Ectodermal cell (in vitro differentiated cells): ENCODE results near the gene LUC7L2.

Experiments used
- H3K27ac ChIP-seq: 2 replicates; pipeline ENCODE4 v1.7.0; 2013; ENCODE audit warnings: mild to moderate bottlenecking, low read depth, low read length; ENCODE audit not compliant: insufficient read depth, poor library complexity, severe bottlenecking
- H3K27me3 ChIP-seq: 2 replicates; pipeline ENCODE4 v1.7.0; 2013; ENCODE audit warnings: mild to moderate bottlenecking, low read length; ENCODE audit not compliant: insufficient read depth, control insufficient read depth, poor library complexity, severe bottlenecking
- H3K36me3 ChIP-seq: one replicate; pipeline ENCODE4 v1.7.0; 2013; ENCODE audit warnings: low read length; ENCODE audit not compliant: control insufficient read depth, insufficient read depth
- H3K4me1 ChIP-seq: one replicate; pipeline ENCODE4 v1.7.0; 2013; ENCODE audit warnings: low read length; ENCODE audit not compliant: control insufficient read depth, insufficient read depth
- H3K4me3 ChIP-seq: 2 replicates; pipeline ENCODE4 v1.7.0; 2013; ENCODE audit warnings: low read depth, low read length, control low read depth; ENCODE audit not compliant: insufficient read depth
- H3K9me3 ChIP-seq: 2 replicates; pipeline ENCODE4 v1.7.0; 2013; ENCODE audit warnings: mild to moderate bottlenecking, low read length, moderate library complexity; ENCODE audit not compliant: control insufficient read depth
- WGBS, 2 experiments: methylation state at CpG; one replicate each; pipeline ENCODE4 v1.1.7; 2013; ENCODE audit warnings: missing lambda C conversion rate in 2 of 2; 5-methylcytosine and 5-hydroxymethylcytosine counted together

Gene LUC7L2

DNA sequence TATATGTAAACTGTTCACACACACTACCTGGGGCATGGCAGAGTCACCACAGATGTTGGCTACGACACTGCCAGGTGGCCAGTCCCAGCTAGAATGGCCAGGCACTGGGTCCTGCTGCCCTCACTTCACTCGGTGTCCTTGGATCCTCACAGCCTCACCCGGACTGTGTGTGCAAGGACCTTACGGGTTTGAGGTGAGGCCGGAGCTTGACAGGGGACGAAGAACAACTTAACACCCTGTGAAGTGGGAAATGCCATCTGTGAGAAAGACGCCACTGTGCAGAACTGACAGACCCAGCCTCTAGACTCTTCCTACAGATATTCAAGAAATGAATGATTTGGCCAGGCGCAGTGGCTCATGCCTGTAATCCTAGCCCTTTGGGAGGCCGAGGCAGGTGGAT lies 77.1 kb downstream of the LUC7L2 start:
- Histone ChIP-seq H3K27ac (no peak overlapping the region), H3K9me3 (no peaks in the 10 kb centered on the region), H3K27me3 (no peaks in the 10 kb centered on the region), H3K36me3 (no peaks in the 10 kb centered on the region), H3K4me1 (no peaks in the 10 kb centered on the region), H3K4me3 (no peak overlapping the region)
- 95 to 96% methylated on average over 9 of the region's 9 CpGs for WGBS, 2 experiments

DNA sequence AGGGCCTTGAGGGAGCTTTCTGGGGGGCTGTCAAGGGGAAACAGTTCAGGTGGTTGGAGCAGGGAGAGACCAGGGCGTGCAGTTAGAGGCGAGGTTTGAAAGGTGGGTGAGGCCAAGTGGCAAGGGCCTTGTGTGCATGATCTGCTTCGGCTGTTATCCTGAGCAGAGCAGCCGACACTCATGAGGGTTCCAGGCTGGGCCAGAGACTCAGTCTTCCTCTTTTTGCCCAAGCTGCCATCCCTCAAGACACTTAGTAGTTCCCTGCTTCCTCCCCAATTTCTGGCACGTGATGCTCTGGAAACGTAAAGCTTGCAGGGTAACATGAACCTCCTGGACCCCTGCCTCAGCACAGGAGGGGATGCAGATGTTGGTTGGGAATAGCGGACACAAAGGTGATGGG lies 79.7 kb downstream of the LUC7L2 start:
- WGBS, 2 experiments, result 93 to 95% methylated on average over 7 of the region's 7 CpGs
- Histone ChIP-seq H3K27ac (no peak overlapping the region), H3K36me3 (no peaks in the 10 kb centered on the region), H3K4me3 (no peak overlapping the region), H3K27me3 (no peaks in the 10 kb centered on the region), H3K4me1 (no peaks in the 10 kb centered on the region), H3K9me3 (no peaks in the 10 kb centered on the region)

DNA sequence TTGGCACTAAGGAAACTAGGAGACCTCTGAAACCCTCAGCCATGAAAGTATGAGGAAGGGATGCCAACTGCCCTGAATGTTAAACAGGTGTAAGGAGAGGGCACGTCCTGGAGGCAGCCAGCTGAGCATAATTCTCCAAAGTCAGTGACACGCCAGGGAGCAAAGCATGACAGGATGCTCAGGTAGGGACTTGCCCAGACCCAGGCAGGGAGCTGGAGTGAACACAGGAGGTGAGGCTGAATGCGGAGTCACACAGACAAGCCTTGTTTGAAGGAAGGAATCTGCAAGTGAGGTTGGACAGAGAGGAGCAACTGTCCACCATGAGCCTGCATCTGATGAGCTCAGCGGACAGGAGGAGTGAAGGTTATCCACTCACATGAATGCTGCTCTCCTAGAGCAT lies 82.3 kb downstream of the LUC7L2 start:
- Histone ChIP-seq H3K36me3 (no peaks in the 10 kb centered on the region), H3K9me3 (no peaks in the 10 kb centered on the region), H3K4me3 (no peak overlapping the region), H3K4me1 (no peaks in the 10 kb centered on the region), H3K27me3 (no peaks in the 10 kb centered on the region), H3K27ac (no peak overlapping the region)
- WGBS, 2 experiments, result 89 to 90% methylated on average over 4 of the region's 4 CpGs

- no peak overlapping the region for H3K4me3 ChIP-seq
- WGBS, 2 experiments, result 92 to 93% methylated on average over 20 of the region's 20 CpGs
- no peaks in the 10 kb centered on the region for H3K9me3 ChIP-seq
- H3K27me3 ChIP-seq, result no peaks in the 10 kb centered on the region
- H3K4me1 ChIP-seq, result no peaks in the 10 kb centered on the region
- H3K27ac ChIP-seq, result no peak overlapping the region
- no peaks in the 10 kb centered on the region for H3K36me3 ChIP-seq
These were observed 86.6 kb downstream of the LUC7L2 start for GRCh38 chr7:139446051-139446890.

DNA sequence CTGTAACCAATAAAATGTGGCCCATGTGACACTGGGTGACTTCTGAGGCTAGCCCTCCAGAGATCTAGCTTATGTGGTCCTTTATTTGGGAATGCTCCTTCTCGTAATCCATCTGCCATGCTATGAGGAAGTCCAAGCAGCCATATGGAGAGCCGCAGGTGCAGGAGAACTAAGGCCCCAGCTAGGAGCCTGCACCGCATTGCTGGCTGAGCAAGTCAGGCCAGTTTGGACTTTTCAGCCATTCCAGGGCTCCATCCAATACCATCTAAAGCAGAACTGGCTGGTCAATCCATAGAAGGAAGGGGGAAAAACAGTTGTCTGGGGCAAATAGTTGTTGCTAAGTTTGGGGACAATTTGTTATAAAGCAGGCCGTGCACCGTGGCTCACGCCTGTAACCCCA lies 91.2 kb downstream of the LUC7L2 start:
- Histone ChIP-seq H3K36me3 (no peaks in the 10 kb centered on the region), H3K9me3 (no peaks in the 10 kb centered on the region), H3K4me3 (no peak overlapping the region), H3K27ac (no peak overlapping the region), H3K4me1 (no peaks in the 10 kb centered on the region), H3K27me3 (no peaks in the 10 kb centered on the region)
- 93 to 97% methylated on average over 6 of the region's 6 CpGs for WGBS, 2 experiments

GRCh38 chr7:139451638-139452037 lies 91.9 kb downstream of the LUC7L2 start:
- 86 to 92% methylated on average over 6 of the region's 6 CpGs for WGBS, 2 experiments
- no peak overlapping the region for H3K4me3 ChIP-seq

DNA sequence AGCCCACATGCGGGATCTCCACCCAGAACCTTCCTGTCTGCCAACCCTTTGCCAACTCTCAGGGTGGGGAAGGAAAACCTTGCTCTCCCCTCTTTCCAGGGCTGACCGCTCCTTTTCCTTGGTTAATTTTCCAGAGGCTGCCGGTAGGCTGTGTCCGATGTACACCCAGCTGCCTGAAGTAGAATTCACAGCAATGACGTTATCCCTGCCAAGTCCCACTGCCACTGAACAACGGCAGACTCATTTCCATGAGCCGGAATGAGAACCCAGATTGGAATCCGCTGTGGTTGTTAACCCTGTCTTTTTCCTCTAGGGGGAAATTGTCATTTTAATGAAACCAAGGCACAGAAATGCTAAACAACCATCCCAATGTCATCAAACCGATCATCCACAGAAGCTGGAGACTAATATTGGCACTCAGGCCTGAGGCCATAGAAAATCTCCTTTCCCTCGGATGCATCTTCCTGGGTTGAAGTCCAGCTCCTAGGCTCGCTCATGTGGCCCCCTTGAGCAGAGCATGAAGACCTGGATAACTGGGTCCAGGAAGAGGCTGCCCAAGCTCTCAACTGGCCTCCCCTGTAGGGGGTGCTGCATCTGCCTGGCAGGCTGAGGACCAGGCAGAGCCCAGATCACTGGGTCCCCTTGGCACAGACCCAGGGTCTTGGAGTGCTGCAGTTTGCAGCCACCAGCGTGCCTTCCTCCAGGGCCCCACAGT lies 93.4 kb downstream of the LUC7L2 start:
- H3K4me3 ChIP-seq, result no peak overlapping the region
- H3K4me1 ChIP-seq, result peaks cover 10% of the 10 kb centered on the region
- 87 to 89% methylated on average over 12 of the region's 12 CpGs for WGBS, 2 experiments
- H3K27me3 ChIP-seq, result no peaks in the 10 kb centered on the region
- H3K27ac ChIP-seq, result no peak overlapping the region
- no peaks in the 10 kb centered on the region for H3K9me3 ChIP-seq
- H3K36me3 ChIP-seq, result no peaks in the 10 kb centered on the region

More at GRCh38 chr7:139451638-139452037, 91.9 kb downstream of the LUC7L2 start:
- no peaks in the 10 kb centered on the region for H3K4me1 ChIP-seq
- H3K9me3 ChIP-seq, result no peaks in the 10 kb centered on the region
- no peaks in the 10 kb centered on the region for H3K36me3 ChIP-seq
- H3K27ac ChIP-seq, result no peak overlapping the region
- H3K27me3 ChIP-seq, result no peaks in the 10 kb centered on the region

- Histone ChIP-seq H3K27ac (no peak overlapping the region), H3K36me3 (no peaks in the 10 kb centered on the region)
- WGBS, 2 experiments, result 90 to 93% methylated on average over 20 of the region's 20 CpGs
These were observed 94.1 kb downstream of the LUC7L2 start for GRCh38 chr7:139453673-139454321.

GRCh38 chr7:139455789-139456188 lies 96.1 kb downstream of the LUC7L2 start:
- WGBS, 2 experiments, result 96 to 97% methylated on average over 4 of the region's 4 CpGs
- H3K4me1 ChIP-seq, result peaks cover 14% of the 10 kb centered on the region
- no peaks in the 10 kb centered on the region for H3K36me3 ChIP-seq
- H3K27me3 ChIP-seq, result no peaks in the 10 kb centered on the region
- H3K4me3 ChIP-seq, result no peak overlapping the region
- H3K27ac ChIP-seq, result no peak overlapping the region
- no peaks in the 10 kb centered on the region for H3K9me3 ChIP-seq

More at GRCh38 chr7:139453673-139454321, 94.1 kb downstream of the LUC7L2 start:
- Histone ChIP-seq H3K9me3 (no peaks in the 10 kb centered on the region), H3K27me3 (no peaks in the 10 kb centered on the region), H3K4me1 (peaks cover 14% of the 10 kb centered on the region), H3K4me3 (no peak overlapping the region)

DNA sequence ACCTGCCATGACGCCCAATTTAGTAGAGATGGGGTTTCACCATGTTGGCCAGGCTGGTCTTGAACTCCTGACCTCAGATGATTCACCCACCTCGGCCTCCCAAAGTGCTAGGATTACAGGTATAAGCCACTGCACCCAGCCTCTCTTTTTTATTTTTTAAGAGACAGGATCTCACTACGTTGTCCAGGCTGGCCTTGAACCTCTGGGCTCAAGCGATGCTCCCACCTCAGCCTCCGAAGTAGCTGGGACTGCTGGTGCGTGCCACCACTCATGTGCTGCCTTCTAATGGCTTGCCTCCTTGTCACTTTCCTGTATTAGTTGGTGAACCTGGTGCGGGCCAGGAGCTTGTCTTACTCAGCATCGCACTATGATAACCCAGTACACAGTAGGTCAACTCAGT lies 96.8 kb downstream of the LUC7L2 start:
- H3K4me1 ChIP-seq, result peaks cover 14% of the 10 kb centered on the region
- no peaks in the 10 kb centered on the region for H3K27me3 ChIP-seq
- H3K36me3 ChIP-seq, result no peaks in the 10 kb centered on the region
- 94 to 96% methylated on average over 8 of the region's 8 CpGs for WGBS, 2 experiments
- H3K9me3 ChIP-seq, result no peaks in the 10 kb centered on the region
- no peak overlapping the region for H3K4me3 ChIP-seq
- H3K27ac ChIP-seq, result no peak overlapping the region
